IMR-90 (cell line): ENCODE data around the gene FSTL3. TPM values are rescaled to one million over a fixed set of nuclear protein-coding genes. Genes with fewer than 3 reads are reported as not detected.
"Not testable (repeated sequence)": the region's sequence is repeated elsewhere in the genome, so short reads cannot be mapped to it uniquely, and the experiment has no call there.

Experiments
- ATAC-seq: fragments of 200-7000 bp; cut with Tn5 transposase; 2 replicates; pipeline ENCODE4 v1.9.1; 2020; ENCODE audit warnings: low read depth, mild to moderate bottlenecking, moderate library complexity
- BruUV-seq: library from RNA; stranded (reverse); fragments of 400-500 nt; replicated peaks from 2 replicates; lab custom pipeline; 2021; lab: Mats Ljungman, UMichigan
- CTCF ChIA-PET: fragments of 300-600 bp; formaldehyde crosslinking; extraction: SDS; loops from one replicate; lab custom pipeline; 2021; ENCODE audit warnings: antibody characterized with exemption; lab: Yijun Ruan, JAX
- POLR2A ChIA-PET: fragments of 300-600 bp; sonication (Branson Sonifier 250); formaldehyde crosslinking; loops from one replicate; lab custom pipeline; 2022; ENCODE audit warnings: antibody characterized with exemption; ENCODE audit not compliant: unreplicated experiment; lab: Charles Lee
- DNase-seq: peaks from one replicate; pipeline ENCODE4 v3.0.0; 2013
- H2AFZ ChIP-seq: replicated peaks from 2 replicates; pipeline ENCODE3; 2013; ENCODE audit warnings: low read length, mild to moderate bottlenecking; ENCODE audit not compliant: poor library complexity
- H2AK5ac ChIP-seq: 2 replicates; pipeline ENCODE4 v1.6.1; 2013; ENCODE audit warnings: low read depth, low read length, inconsistent platforms
- H2AK9ac ChIP-seq: replicated peaks from 2 replicates; pipeline ENCODE3; 2013; ENCODE audit warnings: mild to moderate bottlenecking, low read depth, low read length, moderate library complexity; ENCODE audit not compliant: poor library complexity
- H2BK120ac ChIP-seq: 2 replicates; pipeline ENCODE4 v1.6.1; 2013; ENCODE audit warnings: low read depth, low read length, inconsistent platforms
- H2BK15ac ChIP-seq: 3 replicates; pipeline ENCODE4 v1.6.1; 2013; ENCODE audit warnings: low read depth, low read length, inconsistent platforms
- H2BK20ac ChIP-seq: 2 replicates; pipeline ENCODE4 v1.6.1; 2013; ENCODE audit warnings: low read depth, mild to moderate bottlenecking, inconsistent platforms, low read length, moderate library complexity
- H2BK5ac ChIP-seq: 2 replicates; pipeline ENCODE4 v1.6.1; 2013; ENCODE audit warnings: mild to moderate bottlenecking, low read depth, low read length, inconsistent platforms; ENCODE audit not compliant: poor library complexity, severe bottlenecking
- H3K14ac ChIP-seq: replicated peaks from 2 replicates; pipeline ENCODE4 v1.6.1; 2013; ENCODE audit warnings: low read depth, low read length, inconsistent platforms
- H3K18ac ChIP-seq: 2 replicates; pipeline ENCODE4 v1.6.1; 2013; ENCODE audit warnings: low read depth, low read length, control low read depth
- H3K23ac ChIP-seq: 2 replicates; pipeline ENCODE4 v1.6.1; 2013; ENCODE audit warnings: low read depth, low read length, inconsistent platforms
- H3K27ac ChIP-seq: 2 replicates; pipeline ENCODE4 v1.5.1; 2013; ENCODE audit warnings: mild to moderate bottlenecking, control low read depth, low read length; ENCODE audit not compliant: insufficient read depth
- H3K27me3 ChIP-seq: 2 replicates; pipeline ENCODE4 v1.6.1; 2013; ENCODE audit warnings: low read length; ENCODE audit not compliant: control insufficient read depth, insufficient read depth
- H3K36me3 ChIP-seq: 2 replicates; pipeline ENCODE4 v1.6.1; 2013; ENCODE audit warnings: low read length, mixed read lengths; ENCODE audit not compliant: control insufficient read depth, insufficient read depth
- H3K4ac ChIP-seq: 2 replicates; pipeline ENCODE4 v1.6.1; 2013; ENCODE audit warnings: low read depth, low read length, inconsistent platforms
- H3K4me1 ChIP-seq: 2 replicates; pipeline ENCODE4 v1.6.1; 2013; ENCODE audit warnings: low read length, mixed read lengths; ENCODE audit not compliant: control insufficient read depth, insufficient read depth
- H3K4me2 ChIP-seq: 2 replicates; pipeline ENCODE4 v1.6.1; 2013; ENCODE audit warnings: low read depth, mild to moderate bottlenecking, control low read depth, low read length, moderate library complexity
- H3K4me3 ChIP-seq: 2 replicates; pipeline ENCODE4 v1.5.1; 2013; ENCODE audit warnings: low read depth, mild to moderate bottlenecking, control low read depth, low read length, moderate library complexity; ENCODE audit not compliant: insufficient read depth
- H3K56ac ChIP-seq: 2 replicates; pipeline ENCODE4 v1.6.1; 2013; ENCODE audit warnings: low read length, inconsistent platforms; ENCODE audit not compliant: insufficient read depth; ENCODE audit errors: extremely low read depth
- H3K79me1 ChIP-seq, 2 experiments: 2 replicates each; pipeline ENCODE4 v1.6.1; 2013; ENCODE audit warnings: low read length in 2 of 2, inconsistent platforms in 1 of 2, low read depth in 1 of 2
- H3K9ac ChIP-seq: 2 replicates; pipeline ENCODE4 v1.6.1; 2013; ENCODE audit warnings: low read depth, low read length, control low read depth
- H3K9me1 ChIP-seq: 2 replicates; pipeline ENCODE4 v1.6.1; 2013; ENCODE audit warnings: low read length, inconsistent platforms; ENCODE audit not compliant: insufficient read depth
- H3K9me3 ChIP-seq: 2 replicates; pipeline ENCODE4 v1.6.1; 2013; ENCODE audit warnings: low read length; ENCODE audit not compliant: control insufficient read depth, insufficient read depth
- H4K20me1 ChIP-seq: 2 replicates; pipeline ENCODE4 v1.6.1; 2013; ENCODE audit warnings: low read length, inconsistent platforms; ENCODE audit not compliant: insufficient read depth
- H4K5ac ChIP-seq: 2 replicates; pipeline ENCODE4 v1.6.1; 2013; ENCODE audit warnings: mild to moderate bottlenecking, low read depth, low read length, control low read depth
- H4K8ac ChIP-seq, 2 experiments: 2 replicates each; pipeline ENCODE4 v1.6.1; 2013; ENCODE audit warnings: low read depth in 2 of 2, low read length in 2 of 2, control low read depth in 1 of 2, inconsistent platforms in 1 of 2
- H4K91ac ChIP-seq: 2 replicates; pipeline ENCODE4 v1.6.1; 2013; ENCODE audit warnings: low read depth, low read length, inconsistent platforms; ENCODE audit not compliant: insufficient read depth
- CEBPB ChIP-seq: IDR thresholded peaks from 2 replicates; pipeline ENCODE4 v1.6.1; 2012; ENCODE audit warnings: low read depth, low read length, improper control_type of control experiment
- ELK1 ChIP-seq: fragments of 150-350 bp; IDR thresholded peaks from 2 replicates; pipeline ENCODE4 v1.6.1; 2016; ENCODE audit warnings: low read depth, mild to moderate bottlenecking, low read length, moderate library complexity, borderline replicate concordance
- WGBS, 2 experiments: methylation state at CpG; one replicate each; pipeline versions ENCODE4 v1.1.5 to v1.1.7; 2013; ENCODE audit warnings: missing lambda C conversion rate in 2 of 2; ENCODE audit not compliant: insufficient read length in 1 of 2; ENCODE audit errors: extremely low coverage in 2 of 2; 5-methylcytosine and 5-hydroxymethylcytosine counted together
- dilution Hi-C: fragments of 300-500 bp; cut with HindIII; formaldehyde crosslinking; loops from one replicate; pipeline ENCODE4 v1.14.3; 2018; ENCODE audit warnings: low sequenced_read_pairs; ENCODE audit not compliant: unreplicated experiment
- in situ Hi-C: fragments of 300-500 bp; cut with MboI; formaldehyde crosslinking; loops from 3 replicates; pipeline ENCODE4 v1.14.3; 2019; ENCODE audit warnings: low sequenced_read_pairs, inconsistent platforms, mixed read lengths
- intact Hi-C: fragments of 100-400 bp; cut with micrococcal nuclease; formaldehyde crosslinking; loops from 2 replicates; pipeline ENCODE4 v1.10.0; 2022
- polyA plus RNA-seq, 3 experiments: library from polyadenylated mRNA; depleted of rRNA; stranded (reverse); fragments of >200 nt; gene quantifications; 2 replicates each; pipeline ENCODE4 v1.2.3, GENCODE V29; 2012; ENCODE audit warnings: low replicate concordance in 1 of 3
- total RNA-seq: library from RNA; depleted of rRNA; stranded (reverse); fragments of >200 nt; gene quantifications from 2 replicates; pipeline ENCODE4 v1.2.3, GENCODE V29; 2012

Gene FSTL3
- total and polyA plus RNA-seq, 2 of the 4 experiments (the other 2 are of a cell fraction), result 32.3 to 76.9 TPM

GRCh38 chr19:676339-677105 lies at the start of gene FSTL3 (continued):
- no peak for TF ChIP-seq ELK1
- no peak for TF ChIP-seq CEBPB

GRCh38 chr19:626566-626965 lies 49.6 kb upstream of the FSTL3 start:
- Histone ChIP-seq H3K36me3 (peaks cover 30% of the 10 kb centered on the region; the same call in 1 of the 2 replicates), H3K79me1 (peaks cover 0 to 10% of the 10 kb centered on the region in 2 experiments; a peak in 2 of 4 replicates)
- H4K20me1 ChIP-seq, H3K4me2 ChIP-seq, H3K56ac ChIP-seq, H3K27me3 ChIP-seq, in situ Hi-C loops, BruUV-seq, H2AK5ac ChIP-seq, H4K8ac ChIP-seq, H3K18ac ChIP-seq, H3K9me1 ChIP-seq, ATAC-seq, H4K5ac ChIP-seq, H2BK20ac ChIP-seq, H2AK9ac ChIP-seq, intact Hi-C loops, H4K91ac ChIP-seq, H2BK5ac ChIP-seq, H2BK15ac ChIP-seq, H3K9ac ChIP-seq, H3K4ac ChIP-seq, H2AFZ ChIP-seq, H3K23ac ChIP-seq, DNase-seq, H3K27ac ChIP-seq, H3K4me1 ChIP-seq, H2BK120ac ChIP-seq, H3K14ac ChIP-seq, H3K9me3 ChIP-seq, H3K4me3 ChIP-seq, dilution Hi-C loops: not testable (repeated sequence)
- ChIA-PET POLR2A (interaction anchor here (0.6 kb wide), 1 partner anchor 39 kb away, joined by 10 read pairs; no protein-coding TSS in a partner anchor), CTCF (interaction anchor here (0.6 to 0.7 kb wide), 2 partner anchors 50 to 110 kb away, joined by 4 to 6 read pairs; no protein-coding TSS in a partner anchor)
- 100% methylated on average over 2 of the region's 7 CpGs; no CpG with 5 or more reads in 1 of the 2 experiments for WGBS, 2 experiments
